Measurements from ENCODE around the gene RFX4.

Gene RFX4

GRCh38 chr12:106733660-106734059 lies 150.9 kb downstream of the RFX4 start:
- DNase-seq (ENCODE audit: low spot score) = no peak

- no peak for DNase-seq (ENCODE audit: low spot score)
Measured at GRCh38 chr12:106736051-106736957, 153.5 kb downstream of the RFX4 start.

GRCh38 chr12:106739318-106739717 lies 156.5 kb downstream of the RFX4 start:
- DNase-seq (ENCODE audit: low spot score) = no peak

- DNase-seq (ENCODE audit: low spot score) = no peak
Measured at GRCh38 chr12:106739815-106740530, 157.2 kb downstream of the RFX4 start.

GRCh38 chr12:106740818-106741217 lies 158.0 kb downstream of the RFX4 start:
- no peak for DNase-seq (ENCODE audit: low spot score)

GRCh38 chr12:106741247-106741646 lies 158.4 kb downstream of the RFX4 start:
- DNase-seq (ENCODE audit: low spot score) = no peak

- no peak for DNase-seq (ENCODE audit: low spot score)
Measured at GRCh38 chr12:106743270-106743988, 160.6 kb downstream of the RFX4 start.

- no peak for DNase-seq (ENCODE audit: low spot score)
Measured at GRCh38 chr12:106744600-106744999, 161.8 kb downstream of the RFX4 start.

- no peak for DNase-seq (ENCODE audit: low spot score)
Measured at GRCh38 chr12:106745181-106745745, 162.5 kb downstream of the RFX4 start.

DNA sequence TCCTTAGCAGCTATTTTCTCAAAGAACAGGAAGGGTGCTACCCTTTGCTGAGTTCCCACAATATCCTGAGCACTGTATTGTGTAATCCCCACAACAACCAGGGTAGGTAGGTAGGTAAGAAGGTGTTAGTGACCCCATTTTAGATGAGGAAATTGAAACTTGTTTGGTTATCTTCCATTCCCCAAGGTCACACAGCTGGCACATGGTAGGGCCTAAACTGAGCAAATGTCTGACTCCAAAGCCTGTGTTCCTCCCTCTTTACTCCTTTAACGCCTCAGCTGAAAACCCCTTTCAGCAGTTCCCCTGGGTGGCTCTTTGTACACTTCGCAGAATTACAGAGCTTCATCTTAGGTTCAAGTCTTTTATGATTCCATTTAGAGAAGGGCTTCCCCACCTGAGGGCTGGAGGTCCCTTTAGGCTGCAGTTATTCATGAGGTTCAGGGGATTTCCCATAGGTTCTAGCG lies 165.2 kb downstream of the RFX4 start:
- DNase-seq (ENCODE audit: low spot score) = no peak

DNA sequence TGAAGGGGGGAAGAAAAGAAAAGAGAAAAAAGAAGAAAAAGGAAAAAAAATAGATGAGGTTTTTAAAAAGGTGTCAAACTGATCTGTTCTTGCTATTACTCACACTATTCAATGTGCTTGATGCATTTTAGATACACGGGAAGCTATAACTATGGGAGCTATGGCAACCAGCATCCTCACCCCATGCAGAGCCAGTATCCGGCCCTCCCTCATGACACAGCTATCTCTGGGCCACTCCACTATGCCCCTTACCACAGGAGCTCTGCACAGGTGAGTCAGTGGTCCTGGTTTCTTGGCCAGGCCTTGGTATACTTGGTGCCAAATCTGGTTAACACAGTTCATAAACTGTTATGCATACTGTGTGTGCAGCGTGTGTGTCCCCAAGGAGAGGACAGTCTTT lies 167.7 kb downstream of the RFX4 start:
- no peak for DNase-seq (ENCODE audit: low spot score)

GRCh38 chr12:106753526-106753925 lies 170.7 kb downstream of the RFX4 start:
- no peak for DNase-seq (ENCODE audit: low spot score)

DNA sequence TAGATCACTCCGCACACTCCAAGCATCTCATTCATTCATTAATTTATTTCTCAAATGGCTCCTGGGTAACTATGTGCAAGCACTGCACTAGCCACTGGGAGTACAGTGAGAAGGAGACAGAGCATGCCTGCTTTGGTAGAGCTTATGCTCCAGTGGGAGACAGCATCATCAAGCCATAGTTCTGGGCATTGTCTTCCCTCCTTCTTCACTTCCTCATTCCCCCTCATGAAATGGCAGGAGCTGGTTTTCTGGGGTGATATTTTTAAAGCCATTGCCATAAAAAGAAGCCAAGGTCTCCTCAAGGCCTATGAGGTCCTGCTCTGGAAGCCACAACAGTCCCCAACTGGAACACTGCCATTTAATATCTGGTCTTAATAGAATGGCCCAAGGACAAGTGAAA lies 171.5 kb downstream of the RFX4 start:
- DNase-seq (ENCODE audit: low spot score) = no peak

DNA sequence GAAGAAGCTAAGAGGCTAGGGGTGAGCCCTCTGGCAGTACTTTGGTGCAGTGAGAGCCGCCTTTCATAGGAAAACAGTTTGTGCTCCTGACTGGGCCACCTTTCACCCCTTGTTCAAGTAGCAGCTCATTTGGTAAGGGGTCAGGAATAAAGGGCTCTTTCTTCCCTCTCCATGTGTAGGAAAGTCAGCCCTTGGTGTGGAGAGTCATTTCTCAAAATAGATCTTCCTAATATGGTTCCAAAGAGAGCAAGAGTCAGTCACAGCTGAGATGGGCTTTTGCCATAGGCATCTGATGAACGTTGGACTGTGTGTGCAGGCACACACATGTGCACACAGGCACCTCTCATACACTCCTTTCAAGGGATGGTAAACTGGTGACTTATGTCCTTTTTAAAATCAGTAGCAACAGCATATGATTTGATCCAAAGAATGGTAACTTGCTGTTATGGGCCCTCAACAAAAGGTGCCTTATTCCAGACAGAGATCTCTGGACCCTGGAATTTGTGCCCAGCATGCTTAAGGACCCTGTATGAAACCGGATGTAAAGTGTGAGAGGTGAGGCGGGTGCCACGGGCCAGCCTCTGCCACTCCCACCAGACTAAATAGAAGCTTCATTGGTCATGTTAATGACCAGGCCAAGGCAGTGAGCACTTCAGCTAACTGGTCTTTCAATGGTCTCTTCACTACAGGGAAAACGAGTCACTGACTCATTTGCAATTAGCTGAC lies 175.0 kb downstream of the RFX4 start:
- DNase-seq (ENCODE audit: low spot score) = no peak

GRCh38 chr12:106758349-106759110 lies 175.7 kb downstream of the RFX4 start:
- DNase-seq (ENCODE audit: low spot score) = no peak

DNA sequence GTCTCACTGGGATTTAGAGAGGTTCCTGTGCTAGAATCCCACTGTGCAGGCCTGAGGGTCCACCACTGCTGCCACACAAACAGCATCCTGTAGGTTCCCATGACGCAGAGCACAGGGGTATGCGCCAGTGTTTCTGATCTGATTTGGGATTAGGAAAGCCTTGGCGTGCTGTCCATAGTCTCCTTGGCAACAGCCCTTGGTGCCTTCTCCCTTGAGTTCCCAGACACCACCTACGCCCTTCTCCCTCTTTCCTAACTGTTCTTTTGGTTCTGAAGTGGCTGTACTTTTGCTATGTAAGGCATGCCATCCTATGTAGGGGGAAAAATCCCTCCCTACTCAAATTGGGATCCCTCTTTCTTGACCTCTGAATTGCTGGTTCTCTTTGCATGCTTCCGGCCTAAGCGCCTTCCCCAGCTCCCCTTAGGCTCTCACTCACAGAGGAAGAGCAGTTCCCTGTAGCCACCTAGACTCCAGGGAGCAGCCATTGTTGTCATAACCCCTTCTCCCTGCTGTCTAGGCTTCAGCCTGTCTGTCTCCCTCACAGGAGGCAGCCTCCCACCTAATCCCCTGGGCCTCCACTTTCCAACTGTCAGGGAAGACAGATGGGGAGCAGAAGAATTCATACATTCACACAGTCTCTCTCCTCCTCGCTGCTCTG lies 176.9 kb downstream of the RFX4 start:
- DNase-seq (ENCODE audit: low spot score) = no peak

- DNase-seq (ENCODE audit: low spot score) = no peak
Measured at GRCh38 chr12:106760184-106760531, 177.4 kb downstream of the RFX4 start.

DNA sequence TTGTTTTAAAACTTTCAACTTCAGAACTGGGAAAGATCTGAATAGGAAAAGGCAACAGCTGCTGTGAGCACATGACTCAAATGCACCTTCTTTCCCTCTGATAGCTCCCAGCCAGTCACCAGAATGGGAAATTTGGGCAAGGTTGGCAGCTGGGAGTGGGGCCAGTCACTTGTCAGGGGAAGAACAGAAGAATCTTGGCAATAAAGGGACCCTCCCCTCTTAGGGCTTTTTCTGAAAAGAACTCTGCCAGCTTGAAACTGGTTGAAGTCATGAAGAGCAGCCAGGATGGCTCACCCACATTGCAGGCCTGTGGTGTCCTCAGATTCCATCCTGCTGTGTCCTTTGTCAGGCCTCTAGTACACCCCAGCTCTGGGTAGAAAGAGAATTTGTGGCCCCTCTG lies 181.4 kb downstream of the RFX4 start:
- DNase-seq (ENCODE audit: low spot score) = no peak

- no peak for DNase-seq (ENCODE audit: low spot score)
Measured at GRCh38 chr12:106764738-106765137, 181.9 kb downstream of the RFX4 start.

DNA sequence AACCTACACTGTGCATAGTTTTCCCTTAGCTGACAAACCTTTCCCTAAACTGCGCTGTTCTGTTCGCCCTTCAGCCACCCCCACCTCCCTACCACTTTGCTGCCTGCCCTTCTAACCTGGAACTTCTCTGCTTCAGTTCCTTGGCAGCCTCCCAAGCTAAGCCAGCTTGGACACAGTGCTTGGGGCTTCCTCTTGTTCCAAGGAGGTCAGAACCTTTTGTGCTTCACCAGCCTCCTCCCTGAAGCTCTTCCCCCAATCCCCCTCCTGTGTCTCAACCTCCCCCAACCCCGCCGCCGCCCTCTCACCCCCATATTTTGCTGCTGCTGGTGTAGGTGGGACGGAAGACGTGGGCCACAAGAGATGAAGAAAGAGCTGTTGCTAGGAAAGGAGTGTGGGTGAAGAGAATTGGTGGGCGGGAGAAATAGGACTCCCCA lies 183.6 kb downstream of the RFX4 start:
- peak; percentile 69 for DNase-seq (ENCODE audit: low spot score)
